K562 (cell line): ENCODE measurements around the gene TLE3. TPM values are rescaled to one million over a fixed set of nuclear protein-coding genes. Genes with fewer than 3 reads are reported as not detected.
A peak's percentile ranks its signal among the peaks of the same experiment; 100 is the strongest.

Source experiments
- ATF1 ChIP-seq, 2 experiments: fragments of 450-650 bp in 1 of 2; IDR thresholded peaks; 2 replicates each; pipeline ENCODE4 v1.6.1; 2016; ENCODE audit warnings: missing compliant biosample characterization in 1 of 2, missing genetic modification characterization in 1 of 2
- CEBPB ChIP-seq: fragments of 450-650 bp; IDR thresholded peaks from 2 replicates; pipeline ENCODE4 v1.6.1; 2016; ENCODE audit warnings: missing genetic modification characterization, missing compliant biosample characterization
- E2F3 ChIP-seq: fragments of 250-450 bp; sonication (Bioruptor Pico); IDR thresholded peaks from 2 replicates; pipeline ENCODE4 v1.4.0; 2020; ENCODE audit warnings: mild to moderate bottlenecking
- HLTF ChIP-seq: fragments of 450-650 bp; IDR thresholded peaks from 2 replicates; pipeline ENCODE4 v1.6.1; 2016
- HMG20A ChIP-seq: fragments of 450-650 bp; formaldehyde crosslinking; conservative IDR thresholded peaks from 2 replicates; pipeline ENCODE4 v1.4.0; 2020; ENCODE audit warnings: mild to moderate bottlenecking, mixed read lengths
- HMGN3 ChIP-seq: IDR thresholded peaks from 2 replicates; pipeline ENCODE4 v1.6.1; 2011; ENCODE audit warnings: borderline replicate concordance, low read depth, mild to moderate bottlenecking, mixed read lengths, low read length; ENCODE audit not compliant: insufficient read length; ENCODE audit errors: extremely low read depth
- HNRNPH1 ChIP-seq: fragments of 200-400 bp; formaldehyde crosslinking; optimal IDR thresholded peaks from 2 replicates; pipeline ENCODE3; 2017; ENCODE audit warnings: low read depth, mild to moderate bottlenecking, low read length, moderate library complexity
- IFI16 ChIP-seq: fragments of 250-450 bp; sonication (Bioruptor Pico); IDR thresholded peaks from 2 replicates; pipeline ENCODE4 v2.1.2; 2022; ENCODE audit warnings: mild to moderate bottlenecking, inconsistent platforms
- KAT8 ChIP-seq: fragments of 450-650 bp; IDR thresholded peaks from 2 replicates; pipeline ENCODE4 v1.6.1; 2016; ENCODE audit warnings: low read depth, mild to moderate bottlenecking
- NBN ChIP-seq: fragments of 450-650 bp; IDR thresholded peaks from 2 replicates; pipeline ENCODE4 v1.6.1; 2016; ENCODE audit warnings: low read depth, mild to moderate bottlenecking
- NFRKB ChIP-seq: fragments of 450-650 bp; IDR thresholded peaks from 2 replicates; pipeline ENCODE4 v1.6.1; 2016; ENCODE audit warnings: low read depth
- POLR2AphosphoS5 ChIP-seq: IDR thresholded peaks from 2 replicates; pipeline ENCODE4 v1.6.1; 2011; ENCODE audit warnings: mild to moderate bottlenecking, low read depth, low read length, moderate library complexity; ENCODE audit not compliant: control insufficient read depth, insufficient read depth
- RBM14 ChIP-seq: fragments of 200-400 bp; formaldehyde crosslinking; IDR thresholded peaks from 2 replicates; pipeline ENCODE4 v1.6.1; 2018; ENCODE audit warnings: low read depth, mild to moderate bottlenecking, low read length, moderate library complexity, borderline replicate concordance; ENCODE audit not compliant: insufficient read depth
- RBM22 ChIP-seq: fragments of 200-400 bp; formaldehyde crosslinking; IDR thresholded peaks from 2 replicates; pipeline ENCODE4 v1.6.1; 2018; ENCODE audit warnings: low read length, low read depth; ENCODE audit not compliant: poor library complexity, severe bottlenecking
- RBM39 ChIP-seq: fragments of 200-400 bp; formaldehyde crosslinking; optimal IDR thresholded peaks from 2 replicates; pipeline ENCODE3; 2018; ENCODE audit warnings: low read depth, low read length
- RCOR1 ChIP-seq, 2 experiments: IDR thresholded peaks; 2 replicates each; pipeline ENCODE4 v1.6.1; 2012; ENCODE audit warnings: low read depth in 2 of 2, low read length in 2 of 2, borderline replicate concordance in 1 of 2, improper control_type of control experiment in 1 of 2
- YBX1 ChIP-seq: fragments of 450-650 bp; IDR thresholded peaks from 2 replicates; pipeline ENCODE4 v1.7.1; 2016; ENCODE audit warnings: mild to moderate bottlenecking
- ZC3H8 ChIP-seq: fragments of 450-650 bp; IDR thresholded peaks from 2 replicates; pipeline ENCODE4 v1.6.1; 2017
- ZNF124 ChIP-seq: sonication (generic); formaldehyde crosslinking; IDR thresholded peaks from 2 replicates; pipeline ENCODE4 v1.8.1; 2022; ENCODE audit warnings: missing genetic modification reagents
- ZNF263 ChIP-seq: sonication (generic); formaldehyde crosslinking; IDR thresholded peaks from 2 replicates; pipeline ENCODE4 v1.8.0; 2022; ENCODE audit warnings: mild to moderate bottlenecking, missing genetic modification reagents, borderline replicate concordance
- ZNF668 ChIP-seq: fragments of 250-450 bp; sonication (Bioruptor Pico); IDR thresholded peaks from 2 replicates; pipeline ENCODE4 v1.8.0; 2022; ENCODE audit warnings: mild to moderate bottlenecking, inconsistent platforms
- polyA plus RNA-seq, 8 experiments: library from polyadenylated mRNA; depleted of rRNA in 4 of 8; stranded (reverse) in 5 of 8; unstranded in 3 of 8; fragments of >200 nt; fragmentation: Nextera tagmentation in 2 of 8; fragmentation: Illumina TruSeq in 1 of 8; extraction: Ambion mirVana in 2 of 8; extraction: Trizol in 1 of 8; gene quantifications; 2 replicates each; pipeline versions ENCODE4 v1.2.1 to v1.2.3, GENCODE V29; 2011 to 2014; ENCODE audit warnings: inconsistent platforms in 1 of 8, missing spikeins in 1 of 8
- total RNA-seq, 7 experiments: library from RNA; depleted of rRNA in 6 of 7; stranded (reverse); fragments of >200 nt in 6 of 7; fragmentation: Illumina TruSeq in 2 of 7; extraction: Trizol in 2 of 7; gene quantifications; 2 replicates each; pipeline versions ENCODE4 v1.2.1 to v1.2.3, GENCODE V29; 2011 to 2021; ENCODE audit warnings: low replicate concordance in 1 of 7
- TF ChIP-seq, protein P1 (sequence below), 2 experiments: fragments of 450-650 bp in 1 of 2; sonication (generic) in 1 of 2; formaldehyde crosslinking in 1 of 2; IDR thresholded peaks in 1 of 2; conservative IDR thresholded peaks in 1 of 2; 2 replicates each; pipeline versions ENCODE4 v1.6.1 to v1.8.1; 2016 to 2023; ENCODE audit warnings: mild to moderate bottlenecking in 2 of 2, moderate library complexity in 2 of 2, inconsistent platforms in 1 of 2, missing genetic modification reagents in 1 of 2
- TF ChIP-seq, protein P2 (sequence below): sonication (generic); formaldehyde crosslinking; IDR thresholded peaks from 2 replicates; pipeline ENCODE4 v1.8.0; 2023; ENCODE audit warnings: missing genetic modification reagents, mild to moderate bottlenecking, borderline replicate concordance

The TLE3 gene
- total and polyA plus RNA-seq, 9 of the 15 experiments (the other 6 are each of a cell fraction or from before 2014, with no cell fraction given), result 1.5 to 84.2 (median 14.1) TPM

DNA sequence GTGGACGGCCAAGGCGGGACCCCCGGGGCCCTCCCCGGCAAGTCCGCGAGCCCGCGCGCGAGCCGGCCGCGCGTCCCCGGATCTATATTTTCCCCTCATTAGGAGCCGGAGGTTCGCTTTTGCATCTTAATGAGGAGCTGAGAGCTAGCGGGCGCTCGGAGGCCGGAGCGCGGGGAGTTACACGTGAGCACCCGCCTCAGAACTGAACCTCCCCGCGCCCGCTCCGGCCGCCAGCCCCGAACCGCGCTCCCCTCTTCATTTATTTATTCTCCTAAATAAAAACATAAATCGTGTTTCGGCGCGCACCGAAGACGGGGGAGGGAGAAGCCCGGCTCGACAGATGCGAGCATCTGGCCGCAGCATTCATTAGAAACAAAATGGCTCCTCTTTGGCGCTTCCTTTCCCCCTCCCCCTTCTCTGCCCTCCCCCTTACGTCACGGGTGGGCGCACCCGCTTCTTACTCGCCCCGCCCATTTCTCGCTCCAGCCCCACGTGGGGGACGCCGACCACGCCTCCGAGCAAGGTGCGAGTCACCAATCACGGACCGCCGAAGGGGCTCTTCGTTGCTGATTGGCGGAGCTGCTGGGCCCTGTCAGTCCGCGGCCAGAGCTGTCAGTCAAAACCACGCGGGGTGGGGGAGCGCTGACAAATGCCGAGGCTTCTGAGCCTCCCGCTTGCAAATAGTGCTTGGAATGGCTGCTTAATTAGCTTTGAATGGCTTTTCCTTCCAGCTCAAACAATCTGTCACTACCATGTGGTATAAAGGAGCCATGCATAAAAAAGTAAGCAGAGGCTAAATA is 1.6 kb upstream of the TLE3 start (continued):
- TF ChIP-seq NFRKB, result peak; percentile 96
- TF ChIP-seq RCOR1 (IDR thresholded peaks at IDR 0.05; ENCODE audit: borderline replicate concordance in 1 of 2, low read depth in 2 of 2, low read length in 2 of 2), result no peak
- TF ChIP-seq HMG20A (CRISPR knock-in tag), result no peak
- no peak for TF ChIP-seq RBM39
- TF ChIP-seq IFI16 (CRISPR knock-in tag), result no peak
- TF ChIP-seq, protein P1, sequence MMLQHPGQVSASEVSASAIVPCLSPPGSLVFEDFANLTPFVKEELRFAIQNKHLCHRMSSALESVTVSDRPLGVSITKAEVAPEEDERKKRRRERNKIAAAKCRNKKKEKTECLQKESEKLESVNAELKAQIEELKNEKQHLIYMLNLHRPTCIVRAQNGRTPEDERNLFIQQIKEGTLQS (IDR thresholded peaks at IDR 0.05), result peak; percentile 44; the same call in 1 of the 2 replicates
- TF ChIP-seq, protein P1 (CRISPR knock-in tag; conservative IDR thresholded peaks at IDR 0.05), result no peak
- TF ChIP-seq ATF1 (CRISPR knock-in tag; IDR thresholded peaks at IDR 0.05), result 0 out of 2 replicates have a peak, but pooled peaks have one; percentile 27
- TF ChIP-seq ATF1 (tag; IDR thresholded peaks at IDR 0.05), result peak; percentile 94
- TF ChIP-seq E2F3 (CRISPR knock-in tag), result peak; percentile 10; the same call in 1 of the 2 replicates
- TF ChIP-seq KAT8, result no peak
- no peak for TF ChIP-seq RBM22
- TF ChIP-seq ZNF668 (CRISPR knock-in tag), result no peak
- no peak for TF ChIP-seq CEBPB (tag)
- no peak for TF ChIP-seq HLTF
- TF ChIP-seq ZNF124 (CRISPR knock-in tag), result no peak
- TF ChIP-seq, protein P2, sequence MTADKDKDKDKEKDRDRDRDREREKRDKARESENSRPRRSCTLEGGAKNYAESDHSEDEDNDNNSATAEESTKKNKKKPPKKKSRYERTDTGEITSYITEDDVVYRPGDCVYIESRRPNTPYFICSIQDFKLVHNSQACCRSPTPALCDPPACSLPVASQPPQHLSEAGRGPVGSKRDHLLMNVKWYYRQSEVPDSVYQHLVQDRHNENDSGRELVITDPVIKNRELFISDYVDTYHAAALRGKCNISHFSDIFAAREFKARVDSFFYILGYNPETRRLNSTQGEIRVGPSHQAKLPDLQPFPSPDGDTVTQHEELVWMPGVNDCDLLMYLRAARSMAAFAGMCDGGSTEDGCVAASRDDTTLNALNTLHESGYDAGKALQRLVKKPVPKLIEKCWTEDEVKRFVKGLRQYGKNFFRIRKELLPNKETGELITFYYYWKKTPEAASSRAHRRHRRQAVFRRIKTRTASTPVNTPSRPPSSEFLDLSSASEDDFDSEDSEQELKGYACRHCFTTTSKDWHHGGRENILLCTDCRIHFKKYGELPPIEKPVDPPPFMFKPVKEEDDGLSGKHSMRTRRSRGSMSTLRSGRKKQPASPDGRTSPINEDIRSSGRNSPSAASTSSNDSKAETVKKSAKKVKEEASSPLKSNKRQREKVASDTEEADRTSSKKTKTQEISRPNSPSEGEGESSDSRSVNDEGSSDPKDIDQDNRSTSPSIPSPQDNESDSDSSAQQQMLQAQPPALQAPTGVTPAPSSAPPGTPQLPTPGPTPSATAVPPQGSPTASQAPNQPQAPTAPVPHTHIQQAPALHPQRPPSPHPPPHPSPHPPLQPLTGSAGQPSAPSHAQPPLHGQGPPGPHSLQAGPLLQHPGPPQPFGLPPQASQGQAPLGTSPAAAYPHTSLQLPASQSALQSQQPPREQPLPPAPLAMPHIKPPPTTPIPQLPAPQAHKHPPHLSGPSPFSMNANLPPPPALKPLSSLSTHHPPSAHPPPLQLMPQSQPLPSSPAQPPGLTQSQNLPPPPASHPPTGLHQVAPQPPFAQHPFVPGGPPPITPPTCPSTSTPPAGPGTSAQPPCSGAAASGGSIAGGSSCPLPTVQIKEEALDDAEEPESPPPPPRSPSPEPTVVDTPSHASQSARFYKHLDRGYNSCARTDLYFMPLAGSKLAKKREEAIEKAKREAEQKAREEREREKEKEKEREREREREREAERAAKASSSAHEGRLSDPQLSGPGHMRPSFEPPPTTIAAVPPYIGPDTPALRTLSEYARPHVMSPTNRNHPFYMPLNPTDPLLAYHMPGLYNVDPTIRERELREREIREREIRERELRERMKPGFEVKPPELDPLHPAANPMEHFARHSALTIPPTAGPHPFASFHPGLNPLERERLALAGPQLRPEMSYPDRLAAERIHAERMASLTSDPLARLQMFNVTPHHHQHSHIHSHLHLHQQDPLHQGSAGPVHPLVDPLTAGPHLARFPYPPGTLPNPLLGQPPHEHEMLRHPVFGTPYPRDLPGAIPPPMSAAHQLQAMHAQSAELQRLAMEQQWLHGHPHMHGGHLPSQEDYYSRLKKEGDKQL (CRISPR knock-in tag), result no peak
- no peak for TF ChIP-seq ZNF263 (CRISPR knock-in tag)
- no peak for TF ChIP-seq YBX1
- TF ChIP-seq RBM14, result no peak
- no peak for TF ChIP-seq HNRNPH1
- TF ChIP-seq HMGN3, result peak; percentile 48
- TF ChIP-seq POLR2AphosphoS5, result peak; percentile 82
- TF ChIP-seq NBN, result 0 out of 2 replicates have a peak, but pooled peaks have one; percentile 29
- TF ChIP-seq ZC3H8, result no peak
